Fibroblast of mammary gland (primary cell): ENCODE results near the gene NDUFC2.
"Not testable (repeated sequence)": the region's sequence is repeated elsewhere in the genome, so short reads cannot be mapped to it uniquely, and the experiment has no call there.

ENCODE experiments used
- DNase-seq: peaks from one replicate; pipeline ENCODE4 v3.0.0-alpha.2; 2010; ENCODE audit warnings: low read depth
- H3K4me3 ChIP-seq: 2 replicates; pipeline ENCODE4 v1.5.1; 2011; ENCODE audit warnings: low read depth, mild to moderate bottlenecking, low read length, moderate library complexity; ENCODE audit not compliant: control insufficient read depth
- CTCF ChIP-seq: conservative IDR thresholded peaks from 2 replicates; pipeline ENCODE4 v1.5.1; 2011; ENCODE audit warnings: low read depth, low read length, inconsistent platforms; ENCODE audit not compliant: control insufficient read depth, insufficient read depth

Gene NDUFC2

GRCh38 chr11:78109081-78110015, 29.7 kb upstream of the NDUFC2 start:
- no peak overlapping the region for H3K4me3 ChIP-seq
- no peak for TF ChIP-seq CTCF
- DNase-seq = no peak

- no peak for DNase-seq
- H3K4me3 ChIP-seq = no peak overlapping the region
- TF ChIP-seq CTCF = no peak
Measured at GRCh38 chr11:78100676-78101472, 21.2 kb upstream of the NDUFC2 start.

GRCh38 chr11:78100261-78100660, 20.6 kb upstream of the NDUFC2 start:
- H3K4me3 ChIP-seq = no peak overlapping the region
- TF ChIP-seq CTCF = no peak
- no peak for DNase-seq

GRCh38 chr11:78099666-78100065, 20.0 kb upstream of the NDUFC2 start:
- TF ChIP-seq CTCF = no peak
- no peak for DNase-seq
- H3K4me3 ChIP-seq = no peak overlapping the region

- TF ChIP-seq CTCF = no peak
- no peak for DNase-seq
- no peak overlapping the region for H3K4me3 ChIP-seq
Measured at GRCh38 chr11:78097666-78098385, 18.2 kb upstream of the NDUFC2 start.

GRCh38 chr11:78094250-78094649, 14.6 kb upstream of the NDUFC2 start:
- DNase-seq = no peak
- TF ChIP-seq CTCF = no peak

GRCh38 chr11:78086521-78087074, 6.9 kb upstream of the NDUFC2 start:
- DNase-seq, H3K4me3 ChIP-seq: not testable (repeated sequence)

More at GRCh38 chr11:78094250-78094649, 14.6 kb upstream of the NDUFC2 start:
- no peak overlapping the region for H3K4me3 ChIP-seq
